Anterior cingulate cortex (tissue), 58 donors: ENCODE data around the gene KCNJ1.
A peak's percentile ranks its signal among the peaks of the same experiment; 100 is the strongest.

Experiments
- DNase-seq, 58 donors: peaks; one replicate each; lab custom pipeline; 2025; lab: John Stamatoyannopoulos, UW

Gene KCNJ1

DNA sequence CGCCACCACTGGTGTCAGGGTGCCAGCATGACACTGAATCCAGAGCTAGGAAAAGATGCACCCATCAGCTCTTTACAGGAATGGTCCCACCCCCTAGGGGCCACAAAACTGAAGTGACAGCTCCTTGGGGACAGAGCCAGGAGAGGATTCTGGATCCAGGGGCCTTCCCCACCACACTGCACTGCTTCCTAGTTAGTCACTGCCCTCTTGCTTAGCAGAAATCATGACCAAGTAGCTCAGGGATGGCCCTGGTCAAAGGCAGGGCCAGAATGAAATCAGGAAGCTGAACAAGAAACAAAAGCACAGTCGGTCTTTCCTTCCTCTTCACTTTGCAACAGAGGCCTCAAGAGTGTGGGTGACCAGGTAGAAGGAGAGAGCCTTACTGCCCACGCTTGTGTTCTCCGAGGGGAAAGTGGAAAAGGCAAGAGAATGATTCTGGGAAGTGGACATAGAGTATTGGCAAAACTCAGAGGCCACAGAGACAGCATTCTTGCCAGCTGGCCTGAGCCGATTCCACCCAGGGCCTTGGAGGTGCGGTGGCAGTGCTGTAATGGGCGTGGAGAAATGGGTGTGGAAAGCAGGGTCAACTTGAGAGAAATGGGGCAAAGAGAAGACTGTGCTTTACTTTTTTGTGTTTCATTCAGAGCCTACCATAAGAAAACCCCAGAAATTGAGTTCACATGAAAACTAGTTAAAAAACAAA lies 39.8 kb downstream of the KCNJ1 start:
- no peak for DNase-seq

DNA sequence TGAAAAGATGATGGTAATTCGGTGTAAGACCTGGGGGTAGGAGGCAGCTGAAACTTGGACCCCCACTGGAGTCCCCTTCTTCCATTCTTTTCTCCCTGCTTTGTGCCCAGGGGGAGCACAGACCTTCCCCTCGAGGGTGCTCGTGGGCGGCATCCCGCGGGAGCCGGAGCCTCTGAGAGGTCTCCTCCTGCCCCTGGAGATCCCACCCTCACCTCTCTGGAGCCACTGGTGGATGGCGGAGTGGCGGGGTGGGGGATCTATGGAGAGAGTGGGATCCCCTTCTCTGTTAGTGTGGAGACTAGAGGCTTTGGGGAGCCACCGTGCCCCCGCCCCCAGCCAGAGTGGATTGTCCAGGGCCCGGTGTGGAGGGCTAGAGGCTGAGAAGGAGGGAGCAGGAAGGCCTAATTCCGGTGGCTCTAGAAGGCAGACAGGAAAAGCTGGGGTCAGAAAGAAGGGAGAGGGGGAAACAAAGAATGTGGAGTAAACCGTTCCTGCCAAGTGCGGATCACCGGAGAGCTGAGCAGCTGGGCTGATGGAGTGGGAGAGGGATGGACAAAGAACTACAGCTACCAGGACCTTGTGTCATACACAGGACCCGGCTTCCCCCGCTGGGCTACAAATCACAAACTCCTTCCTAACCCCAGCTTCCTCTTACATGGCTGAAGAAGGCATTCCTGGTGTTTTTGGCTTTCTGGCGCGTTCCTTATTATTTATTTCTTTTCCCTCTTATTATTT lies 41.9 kb downstream of the KCNJ1 start:
- DNase-seq: no peak

DNA sequence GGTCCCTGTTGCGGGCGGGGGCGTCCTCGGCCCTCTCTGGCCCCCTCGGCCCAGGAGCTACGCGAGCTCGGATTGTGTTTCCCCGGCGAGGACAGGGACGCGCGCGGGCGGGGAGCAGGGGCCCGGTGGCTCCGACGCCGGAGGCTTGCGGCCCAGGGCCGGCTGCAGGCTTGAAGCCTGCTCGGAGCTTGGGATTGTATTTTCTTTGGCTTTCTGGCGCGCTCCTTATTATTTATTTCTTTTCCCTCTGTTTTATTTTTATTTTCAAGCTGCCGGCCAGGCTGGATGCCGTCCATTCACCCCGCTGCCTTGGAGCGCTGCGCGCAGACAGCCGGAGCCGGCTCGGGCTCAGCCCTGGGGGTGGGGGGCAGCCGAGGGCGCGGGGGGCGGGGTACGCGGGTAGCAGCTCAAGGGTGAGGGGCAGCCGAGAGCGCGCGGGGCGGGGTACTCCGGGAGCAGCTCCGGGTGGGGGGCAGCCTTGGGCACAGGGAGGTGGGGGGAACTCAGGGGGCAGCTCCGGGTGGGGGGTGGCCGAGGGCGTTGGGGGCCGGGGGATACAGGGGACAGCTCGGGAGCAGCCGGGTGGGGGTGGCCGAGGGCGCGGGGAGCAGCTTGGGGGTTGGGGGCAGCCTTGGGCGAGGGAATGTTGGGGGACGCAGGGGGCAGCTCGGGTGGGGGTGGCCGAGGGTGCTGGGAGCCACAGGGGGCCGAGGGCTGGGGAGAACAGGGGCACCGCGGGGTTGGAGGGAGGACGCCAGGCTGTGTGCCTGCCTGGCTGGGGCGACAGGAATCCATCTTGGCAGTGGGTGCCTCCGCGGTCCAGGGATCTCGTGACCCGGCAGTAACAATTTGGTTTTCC lies 42.7 kb downstream of the KCNJ1 start:
- peak in 2 of 58 donors; percentile 9 to 10 for DNase-seq

DNA sequence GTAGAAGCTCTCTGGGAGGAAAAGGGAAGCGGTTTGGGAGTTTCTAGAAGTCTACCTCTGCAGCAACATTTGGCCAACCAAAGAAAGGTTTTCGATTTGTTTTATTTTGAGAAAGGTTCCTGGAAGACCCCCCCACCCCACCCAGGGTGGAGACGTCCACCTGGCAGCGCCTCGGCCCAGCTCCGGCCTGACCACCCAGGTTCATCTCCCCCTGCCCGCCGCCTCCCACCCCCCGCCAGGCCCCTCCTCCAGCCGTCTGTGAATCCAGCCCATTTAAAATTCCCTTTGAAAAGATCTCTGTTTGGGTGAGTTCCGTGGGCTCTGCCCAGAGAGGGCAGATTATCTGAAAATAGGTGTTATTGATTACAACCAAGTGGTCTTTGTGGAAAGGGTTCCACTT lies 43.3 kb downstream of the KCNJ1 start:
- DNase-seq: no peak

DNA sequence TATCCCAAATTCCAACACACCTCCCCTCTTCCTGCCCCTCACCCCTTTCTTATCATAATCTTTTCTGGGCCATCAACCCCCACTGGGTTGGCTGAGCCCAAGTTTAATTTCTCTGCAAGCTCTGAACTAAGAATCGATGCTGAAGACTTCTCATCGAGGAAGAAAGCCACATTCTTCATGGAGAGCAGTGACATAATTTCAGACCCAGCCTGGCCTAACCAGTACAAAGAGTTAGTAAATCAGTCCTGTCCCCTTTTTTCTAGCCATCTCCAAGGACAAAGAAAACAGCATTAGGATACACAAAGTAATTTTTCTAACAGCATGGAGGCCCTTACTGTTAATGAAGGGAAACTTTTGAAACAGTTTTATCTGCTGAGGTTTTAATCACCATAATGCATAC lies 45.0 kb downstream of the KCNJ1 start:
- no peak for DNase-seq

DNA sequence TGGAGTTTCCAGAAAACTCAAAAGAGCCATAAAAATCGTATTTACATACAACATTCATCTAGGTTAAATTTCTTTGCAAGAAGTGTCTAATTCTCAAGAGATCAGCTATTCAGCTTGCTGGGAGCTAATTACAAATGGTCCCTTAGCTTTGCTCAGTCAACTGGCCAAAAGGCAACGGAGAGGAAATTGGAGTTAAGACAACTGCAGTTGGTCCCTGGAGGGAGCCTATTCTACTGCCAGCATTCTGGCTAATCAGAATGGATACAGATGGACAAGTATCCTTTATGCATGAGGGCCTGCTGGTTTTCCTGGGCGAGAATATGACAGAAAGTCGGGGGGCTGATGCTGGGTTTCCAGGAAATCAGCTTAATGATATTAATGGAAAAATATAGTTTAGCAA lies 45.5 kb downstream of the KCNJ1 start:
- DNase-seq: no peak

DNA sequence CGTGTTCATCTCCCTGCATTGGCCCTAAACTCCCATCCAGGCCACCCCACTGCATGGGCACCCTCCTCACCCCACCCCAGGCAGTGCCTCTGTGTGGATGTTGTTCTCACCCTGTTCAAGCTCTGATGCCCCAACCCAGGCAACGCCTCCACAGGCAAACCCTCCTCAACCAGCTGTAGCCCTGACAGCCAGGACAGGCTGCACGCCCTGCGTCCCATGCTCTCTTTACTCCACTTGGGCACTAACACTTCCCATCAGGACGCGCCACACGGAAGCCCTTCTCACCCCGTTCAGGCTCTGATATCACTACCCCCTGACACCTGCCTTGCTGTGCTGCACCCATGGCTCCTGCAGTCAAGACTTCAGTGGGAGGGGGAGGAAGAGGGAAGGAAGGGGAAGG lies 47.9 kb downstream of the KCNJ1 start:
- DNase-seq: no peak

DNA sequence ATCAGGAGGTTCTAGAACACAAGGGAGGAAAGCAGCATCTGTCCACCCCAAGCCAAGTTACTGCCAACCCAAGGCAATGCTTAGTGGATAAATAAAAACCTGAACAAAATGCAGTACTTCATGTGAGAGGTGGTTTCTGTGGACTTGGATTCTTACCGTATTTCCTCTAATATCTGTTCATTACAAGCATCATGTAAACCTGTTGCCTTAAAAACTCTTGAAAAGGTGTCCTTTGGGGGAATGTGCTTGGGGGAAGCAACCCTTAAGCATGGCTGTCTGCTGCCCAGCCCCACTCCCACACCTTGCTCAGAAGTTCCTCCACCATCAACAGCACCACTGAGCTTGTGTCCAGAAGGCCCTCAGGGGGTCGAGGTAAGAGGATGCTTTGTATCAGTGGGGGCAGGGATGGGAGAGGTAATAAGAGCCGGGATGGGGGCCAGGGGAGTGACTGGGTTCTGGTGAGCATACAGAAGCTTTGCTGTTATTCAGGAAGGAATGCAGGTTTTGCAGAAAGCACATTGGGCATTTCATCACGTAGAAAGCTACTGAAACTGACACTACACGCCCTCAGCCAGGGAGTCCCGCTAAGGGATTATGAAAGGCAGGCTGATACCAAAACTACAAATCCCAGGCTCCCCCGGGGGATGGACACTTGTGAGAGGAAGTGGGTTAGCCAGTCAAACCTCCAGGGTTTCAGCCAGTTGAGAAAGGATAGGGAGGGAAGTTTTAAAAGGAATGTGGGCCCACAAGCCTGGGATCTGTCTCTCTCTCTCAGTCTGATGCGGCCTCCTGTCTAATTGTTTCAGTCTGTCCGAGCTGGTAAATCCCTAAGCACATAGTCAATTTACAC lies 52.0 kb downstream of the KCNJ1 start:
- DNase-seq: no peak

DNA sequence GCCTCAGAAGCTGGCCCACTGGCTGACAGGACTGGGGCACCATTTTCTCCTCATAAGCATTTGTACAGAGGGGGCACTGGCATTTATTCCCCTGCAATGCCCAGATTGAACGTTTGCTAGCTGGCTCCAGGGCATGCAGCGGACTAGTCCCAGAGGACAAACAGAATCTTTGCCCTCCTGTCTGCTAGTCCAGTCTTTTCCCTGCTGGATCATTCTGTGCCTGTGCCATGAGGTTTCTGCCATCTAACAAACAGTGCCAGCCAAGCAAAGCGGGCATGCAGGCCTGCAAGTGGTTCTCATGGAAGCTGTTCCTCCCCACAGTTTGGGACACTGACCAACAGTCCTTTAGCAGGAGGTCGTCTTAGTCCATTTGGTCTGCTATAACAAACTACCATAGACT lies 53.4 kb downstream of the KCNJ1 start:
- no peak for DNase-seq

DNA sequence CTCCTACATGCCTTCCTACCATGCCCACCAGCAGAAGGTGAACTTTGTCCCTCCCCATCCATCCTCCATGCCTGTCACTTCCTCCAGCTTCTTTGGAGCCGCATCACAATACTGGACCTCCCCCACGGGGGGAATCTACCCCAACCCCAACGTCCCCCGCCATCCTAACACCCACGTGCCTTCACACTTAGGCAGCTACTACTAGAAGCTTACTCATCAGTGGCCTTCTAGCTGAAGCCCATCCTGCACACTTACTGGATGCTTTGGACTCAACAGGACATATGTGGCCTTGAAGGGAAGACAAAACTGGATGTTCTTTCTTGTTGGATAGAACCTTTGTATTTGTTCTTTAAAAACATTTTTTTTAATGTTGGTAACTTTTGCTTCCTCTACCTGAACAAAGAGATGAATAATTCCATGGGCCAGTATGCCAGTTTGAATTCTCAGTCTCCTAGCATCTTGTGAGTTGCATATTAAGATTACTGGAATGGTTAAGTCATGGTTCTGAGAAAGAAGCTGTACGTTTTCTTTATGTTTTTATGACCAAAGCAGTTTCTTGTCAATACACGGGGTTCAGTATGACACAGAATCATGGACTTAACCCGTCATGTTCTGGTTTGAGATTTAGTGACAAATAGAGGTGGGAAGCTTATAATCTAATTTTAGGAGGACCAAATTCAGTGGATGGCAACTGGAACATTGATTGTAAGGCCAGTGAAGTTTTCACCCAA lies 56.1 kb downstream of the KCNJ1 start:
- DNase-seq: no peak

DNA sequence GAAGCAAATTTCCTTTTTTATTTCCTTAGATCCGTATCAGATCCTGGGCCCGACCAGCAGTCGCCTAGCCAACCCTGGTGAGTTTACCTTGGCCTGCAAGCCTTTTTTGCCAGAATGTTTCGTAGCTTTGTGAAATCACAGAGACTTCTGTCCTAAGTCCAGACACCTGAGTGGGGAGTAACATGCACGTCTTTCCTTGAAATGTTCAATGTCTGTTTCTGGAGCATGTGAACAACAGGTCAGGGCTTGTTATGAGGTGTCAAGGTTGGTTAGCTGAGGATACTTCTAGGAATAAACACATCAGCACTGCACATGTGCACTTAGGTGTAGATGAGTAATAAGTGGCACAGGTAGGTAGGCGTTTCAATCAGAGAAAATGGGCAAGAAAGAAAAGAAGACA lies 58.0 kb downstream of the KCNJ1 start:
- DNase-seq: no peak

DNA sequence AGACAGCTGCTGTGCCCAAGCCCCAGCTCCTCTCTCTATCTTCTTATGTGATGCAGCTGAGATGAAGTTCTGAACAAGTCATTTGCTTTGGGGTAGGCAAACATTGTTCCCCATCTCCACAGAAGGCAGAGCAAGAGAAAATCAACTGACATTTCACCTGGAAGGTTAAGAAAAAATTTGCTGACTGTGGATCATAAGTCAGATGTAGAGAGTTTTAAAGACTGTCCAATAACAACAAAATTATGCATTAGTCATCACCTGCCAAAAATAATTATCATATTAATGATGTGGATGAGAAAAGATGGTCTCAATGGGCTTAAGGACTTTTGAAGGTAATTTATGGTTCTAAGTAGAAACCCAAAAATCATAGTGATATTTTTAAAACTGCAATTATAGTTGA lies 59.2 kb downstream of the KCNJ1 start:
- no peak for DNase-seq

DNA sequence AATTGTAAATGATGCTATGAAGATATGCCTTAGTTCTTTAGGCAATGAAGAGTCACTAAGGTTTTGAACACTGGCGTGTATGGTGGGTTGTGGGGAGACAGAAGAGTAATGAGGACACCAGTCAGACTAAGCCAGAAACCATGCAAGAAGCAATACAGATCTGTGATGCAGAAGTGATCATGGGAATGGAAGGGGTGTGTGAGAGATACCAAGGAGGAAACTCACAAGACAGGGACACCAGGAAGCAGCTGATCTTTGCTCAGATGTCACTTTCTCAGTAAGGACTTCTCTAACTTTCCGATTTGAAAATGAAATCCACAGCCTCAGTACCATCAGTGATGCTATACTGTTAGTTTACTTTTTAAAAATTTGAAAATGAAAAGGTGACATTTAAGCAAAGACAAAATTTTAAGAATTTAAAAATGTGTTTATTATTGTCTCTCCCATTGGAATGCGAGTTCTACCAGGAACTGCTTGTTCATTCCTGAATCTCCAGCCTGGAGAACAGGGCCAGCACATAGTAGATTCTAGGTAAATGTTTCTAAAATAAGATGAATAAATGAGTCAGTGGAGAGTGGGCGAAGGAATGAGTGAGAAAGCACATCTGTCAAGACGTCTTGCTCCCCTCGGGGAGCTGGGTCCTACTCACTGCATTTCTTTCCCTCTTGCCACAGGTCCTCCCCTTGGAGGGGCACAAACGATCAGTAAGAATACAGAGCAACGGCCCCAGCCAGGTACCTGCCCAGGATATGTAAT lies 60.4 kb downstream of the KCNJ1 start:
- DNase-seq: no peak

DNA sequence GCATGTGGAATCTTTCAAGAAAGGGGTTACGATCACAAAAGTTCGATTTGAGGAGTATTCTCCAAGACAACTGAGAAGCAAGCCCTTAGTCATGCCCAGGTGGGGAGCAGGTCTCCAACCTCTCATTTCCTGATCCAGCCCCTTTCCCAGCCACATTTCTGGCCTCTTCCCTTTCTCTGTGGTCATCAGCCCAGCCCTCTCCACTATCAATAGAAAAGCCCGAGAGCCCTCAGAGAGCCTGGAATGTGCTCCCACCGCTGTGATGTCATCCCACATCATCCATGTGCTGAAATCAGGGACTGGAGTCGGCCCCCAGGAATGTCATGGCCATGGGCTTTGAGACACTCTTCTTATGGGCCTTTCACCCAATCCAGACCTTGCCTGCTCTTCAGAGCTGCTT lies 62.6 kb downstream of the KCNJ1 start:
- DNase-seq: no peak

DNA sequence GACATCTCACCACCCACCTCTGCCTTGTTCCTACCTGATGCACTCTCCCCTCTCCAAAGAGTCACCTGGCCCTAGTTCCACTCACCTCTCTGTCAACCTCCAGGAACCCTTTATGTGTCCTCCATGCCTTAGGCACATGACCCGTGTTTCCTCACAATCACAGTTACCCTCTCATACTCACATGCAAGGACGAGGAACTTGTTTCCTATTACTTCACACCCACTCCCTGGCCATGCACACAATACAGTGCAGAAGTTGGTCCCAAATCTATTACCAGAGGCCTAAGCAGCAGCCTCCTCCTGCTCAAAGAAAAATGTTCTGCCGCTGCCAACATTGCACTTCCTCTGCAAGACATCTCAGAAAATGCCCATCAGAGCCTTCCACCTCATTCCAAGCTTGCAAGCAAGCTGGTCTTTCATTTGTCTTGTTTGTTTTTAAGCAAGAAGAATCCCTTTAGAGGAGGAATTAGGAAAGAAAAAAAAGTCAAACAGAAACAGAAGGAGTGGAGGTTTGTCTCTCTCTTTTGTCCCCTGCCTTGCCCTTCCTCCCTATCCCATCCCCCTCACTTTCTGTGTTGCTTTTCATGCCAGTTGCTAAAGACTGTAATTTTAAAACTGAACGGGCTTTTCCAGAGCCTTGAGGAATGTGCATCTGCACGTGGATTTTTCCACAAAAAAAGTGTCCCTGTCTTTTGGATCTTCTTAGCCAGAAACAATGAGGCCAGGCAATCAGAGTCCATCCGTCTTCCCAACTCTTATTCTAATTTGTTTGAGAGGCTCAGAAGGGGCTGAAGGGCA lies 63.4 kb downstream of the KCNJ1 start:
- DNase-seq: no peak

DNA sequence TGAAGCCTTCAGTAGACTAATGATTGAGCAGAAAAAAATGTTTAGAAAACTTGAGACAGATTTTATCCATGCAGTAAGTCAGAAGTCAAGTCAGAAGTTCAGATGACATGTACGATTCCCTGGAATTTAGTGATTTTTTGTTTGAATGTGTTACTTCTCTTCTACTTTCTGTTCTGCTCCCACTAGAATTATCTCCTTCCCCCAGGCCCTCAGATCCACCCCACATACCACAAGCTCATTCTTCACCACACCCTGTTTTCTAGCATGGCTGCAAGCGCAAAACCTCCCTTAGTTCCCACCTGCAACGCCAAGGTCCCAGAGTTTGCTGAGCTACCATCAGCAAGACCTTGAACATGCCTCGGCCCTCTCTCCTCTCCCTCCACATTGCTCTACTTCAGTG lies 64.1 kb downstream of the KCNJ1 start:
- DNase-seq: no peak

DNA sequence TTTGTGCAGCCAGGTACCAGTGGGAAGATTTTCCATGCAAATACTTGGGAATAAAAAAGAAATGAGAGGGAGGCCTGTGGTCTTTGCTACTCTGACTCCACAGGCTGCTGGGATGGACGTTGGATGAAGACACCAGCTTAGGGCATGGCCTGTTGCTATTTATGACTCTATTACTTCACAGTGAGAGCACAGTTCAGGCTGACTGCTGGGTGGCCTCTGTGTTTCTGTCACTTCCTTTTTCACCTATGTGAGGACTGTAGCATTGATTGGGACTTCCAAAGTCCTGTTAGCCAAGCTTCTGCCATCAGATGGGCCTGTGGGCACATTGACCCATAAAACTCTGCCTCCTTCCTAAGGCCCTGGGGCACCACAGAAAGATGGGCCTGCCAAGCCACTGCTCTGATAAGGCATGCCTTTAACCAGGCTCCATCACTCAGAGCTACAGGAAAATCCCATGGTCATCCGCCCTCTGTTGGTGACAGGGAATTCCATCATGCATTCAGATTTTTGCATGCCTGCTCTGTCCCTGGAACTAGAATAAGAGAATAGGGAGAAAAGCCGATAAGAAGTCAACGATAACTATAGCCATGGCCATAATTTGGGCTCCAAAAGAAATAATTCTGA lies 64.6 kb downstream of the KCNJ1 start:
- DNase-seq: peak in 1 of 58 donors; percentile 15
